Cardiac muscle cell (in vitro differentiated cells and primary cell): Measurements from ENCODE around the gene SMARCC1. TPM values are rescaled to one million over a fixed set of nuclear protein-coding genes. Genes with fewer than 3 reads are reported as not detected.
"Not testable (repeated sequence)": the region's sequence is repeated elsewhere in the genome, so short reads cannot be mapped to it uniquely, and the experiment has no call there.

Experiments
- DNase-seq, 2 donors: peaks; one replicate each; pipeline versions ENCODE4 v3.0.0 to v3.0.0-alpha.2; 2010 to 2017; ENCODE audit warnings: low read depth in 1 of 2, low spot score in 1 of 2
- H3K27ac ChIP-seq: fragments of 200-600 bp; sonication (generic); 2 replicates; pipeline ENCODE4 v1.5.1; 2016
- H3K27me3 ChIP-seq: fragments of 200-600 bp; sonication (generic); 2 replicates; pipeline ENCODE4 v1.6.0; 2016; ENCODE audit warnings: control low read depth
- H3K36me3 ChIP-seq: fragments of 200-600 bp; sonication (generic); 2 replicates; pipeline ENCODE4 v1.5.1; 2016; ENCODE audit warnings: control low read depth
- H3K4me1 ChIP-seq: fragments of 200-600 bp; sonication (generic); 2 replicates; pipeline ENCODE4 v1.8.1; 2017; ENCODE audit warnings: low read depth, mild to moderate bottlenecking, mixed run types
- H3K4me3 ChIP-seq: fragments of 200-600 bp; sonication (generic); 2 replicates; pipeline ENCODE4 v1.5.1; 2016; ENCODE audit warnings: mild to moderate bottlenecking
- H3K9me3 ChIP-seq: fragments of 200-600 bp; sonication (generic); 2 replicates; pipeline ENCODE4 v1.5.1; 2017; ENCODE audit warnings: low read depth, mild to moderate bottlenecking, control low read depth
- polyA plus RNA-seq: library from polyadenylated mRNA; unstranded; fragments of >200 nt; fragmentation: Nextera tagmentation; extraction: Ambion mirVana; gene quantifications from 2 replicates; pipeline ENCODE4 v1.2.1, GENCODE V29; 2016
- total RNA-seq: library from RNA; depleted of rRNA; stranded (reverse); fragments of >200 nt; gene quantifications from 2 replicates; pipeline ENCODE4 v1.2.3, GENCODE V29; 2016
- TF ChIP-seq, protein P1 (sequence below): IDR thresholded peaks from 2 replicates; pipeline ENCODE4 v1.5.1; 2012; ENCODE audit warnings: low read depth, mild to moderate bottlenecking, low read length

The SMARCC1 gene
- total and polyA plus RNA-seq, 2 experiments from 2014 or later, result 86.9 to 109 TPM

DNA sequence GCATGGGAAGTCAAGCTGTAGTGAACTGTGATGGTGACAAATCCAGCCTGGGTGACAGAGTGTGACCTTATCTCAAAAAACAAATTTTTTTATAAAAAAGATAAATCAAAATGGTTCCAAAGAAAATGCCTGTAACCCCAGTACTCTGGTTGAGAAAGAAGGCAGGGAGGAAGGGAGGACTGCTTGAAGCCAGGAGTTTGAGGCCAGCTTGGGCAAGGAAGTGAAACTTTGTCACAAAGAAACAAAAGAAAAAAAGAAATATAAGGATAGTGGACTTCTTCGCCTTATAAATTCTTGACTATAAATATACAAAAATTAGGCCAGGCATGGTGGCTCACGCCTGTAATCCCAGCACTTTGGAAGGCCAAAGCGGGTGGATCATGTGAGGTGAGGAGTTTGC lies 34.1 kb downstream of the SMARCC1 start:
- peaks cover 23% of the 10 kb centered on the region for H3K36me3 ChIP-seq
- H3K9me3 ChIP-seq, result no peaks in the 10 kb centered on the region
- H3K27ac ChIP-seq, result no peak overlapping the region
- H3K4me3 ChIP-seq, result no peak overlapping the region
- TF ChIP-seq, protein P1, sequence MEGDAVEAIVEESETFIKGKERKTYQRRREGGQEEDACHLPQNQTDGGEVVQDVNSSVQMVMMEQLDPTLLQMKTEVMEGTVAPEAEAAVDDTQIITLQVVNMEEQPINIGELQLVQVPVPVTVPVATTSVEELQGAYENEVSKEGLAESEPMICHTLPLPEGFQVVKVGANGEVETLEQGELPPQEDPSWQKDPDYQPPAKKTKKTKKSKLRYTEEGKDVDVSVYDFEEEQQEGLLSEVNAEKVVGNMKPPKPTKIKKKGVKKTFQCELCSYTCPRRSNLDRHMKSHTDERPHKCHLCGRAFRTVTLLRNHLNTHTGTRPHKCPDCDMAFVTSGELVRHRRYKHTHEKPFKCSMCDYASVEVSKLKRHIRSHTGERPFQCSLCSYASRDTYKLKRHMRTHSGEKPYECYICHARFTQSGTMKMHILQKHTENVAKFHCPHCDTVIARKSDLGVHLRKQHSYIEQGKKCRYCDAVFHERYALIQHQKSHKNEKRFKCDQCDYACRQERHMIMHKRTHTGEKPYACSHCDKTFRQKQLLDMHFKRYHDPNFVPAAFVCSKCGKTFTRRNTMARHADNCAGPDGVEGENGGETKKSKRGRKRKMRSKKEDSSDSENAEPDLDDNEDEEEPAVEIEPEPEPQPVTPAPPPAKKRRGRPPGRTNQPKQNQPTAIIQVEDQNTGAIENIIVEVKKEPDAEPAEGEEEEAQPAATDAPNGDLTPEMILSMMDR, result no peak
- DNase-seq, result no peak
- no peaks in the 10 kb centered on the region for H3K27me3 ChIP-seq
- no peaks in the 10 kb centered on the region for H3K4me1 ChIP-seq

DNA sequence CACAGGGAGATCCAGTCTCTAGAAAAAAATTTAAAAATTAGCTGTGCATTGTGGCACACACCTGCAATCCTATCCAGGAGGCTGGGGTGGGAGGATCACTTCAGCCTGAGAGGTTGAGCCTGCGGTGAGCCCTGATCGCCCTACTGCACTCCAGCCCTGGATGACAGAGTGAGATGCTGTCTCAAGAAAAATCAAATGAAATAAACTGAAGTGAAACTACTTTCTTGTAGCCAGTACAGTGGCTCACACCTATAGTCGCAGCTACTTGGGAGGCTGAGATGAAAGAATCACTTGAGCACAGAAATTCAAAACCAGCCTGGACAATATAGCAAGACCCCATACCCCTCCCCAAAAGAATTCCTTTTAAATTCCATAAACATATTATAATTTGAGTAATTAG lies 35.4 kb downstream of the SMARCC1 start:
- Histone ChIP-seq H3K9me3 (no peaks in the 10 kb centered on the region), H3K4me1 (no peaks in the 10 kb centered on the region), H3K36me3 (peaks cover 23% of the 10 kb centered on the region), H3K4me3 (no peak overlapping the region), H3K27ac (no peak overlapping the region), H3K27me3 (no peaks in the 10 kb centered on the region)
- no peak for DNase-seq
- TF ChIP-seq, protein P1, result no peak

DNA sequence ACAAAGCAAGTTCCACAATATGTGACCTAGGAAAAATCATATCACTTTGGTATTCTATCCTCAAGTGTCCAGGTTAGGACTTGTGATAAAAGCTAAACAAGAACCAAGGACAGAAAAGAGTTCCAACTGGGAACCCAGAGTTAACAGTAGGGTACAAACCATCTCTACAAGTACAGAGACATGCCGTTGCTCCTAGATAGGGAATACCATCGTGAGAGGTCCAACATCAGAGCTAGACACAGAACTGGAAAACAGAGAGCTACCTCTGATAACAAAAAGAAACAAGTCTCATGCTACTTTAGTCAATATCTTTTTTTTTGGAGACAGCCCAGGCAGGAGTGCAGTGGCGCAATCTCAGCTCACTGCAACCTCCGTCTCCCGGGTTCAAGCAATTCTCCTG lies 37.8 kb downstream of the SMARCC1 start:
- Histone ChIP-seq H3K36me3 (peaks cover 23% of the 10 kb centered on the region), H3K4me1 (no peaks in the 10 kb centered on the region), H3K27me3 (no peaks in the 10 kb centered on the region), H3K4me3 (no peak overlapping the region), H3K27ac (peak overlapping the region; percentile 62), H3K9me3 (no peaks in the 10 kb centered on the region)
- TF ChIP-seq, protein P1, result no peak
- no peak for DNase-seq

DNA sequence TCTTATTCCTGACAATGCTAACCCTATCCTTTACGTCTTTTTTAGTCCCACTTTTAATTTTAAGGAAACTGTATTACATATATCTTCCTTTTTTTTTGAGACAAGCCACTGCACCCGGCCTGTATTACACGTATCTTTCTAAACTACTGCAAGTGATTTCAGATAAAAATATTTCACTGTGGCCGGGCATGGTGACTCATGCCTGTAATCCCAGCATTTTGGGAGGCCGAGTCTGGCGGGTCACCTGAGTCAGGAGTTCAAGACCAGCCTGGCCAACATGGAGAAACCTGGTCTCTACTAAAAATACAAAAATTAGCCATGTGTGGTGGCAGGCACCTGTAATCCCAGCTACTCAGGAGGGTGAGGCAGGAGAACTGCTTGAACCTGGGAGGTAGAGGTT lies 38.3 kb downstream of the SMARCC1 start:
- not testable (repeated sequence) for H3K9me3 ChIP-seq, H3K27me3 ChIP-seq, H3K4me3 ChIP-seq, H3K4me1 ChIP-seq
- peak in 1 of 2 donors; percentile 19 for DNase-seq
- peak overlapping the region; percentile 62 for H3K27ac ChIP-seq
- H3K36me3 ChIP-seq, result peaks cover 23% of the 10 kb centered on the region

DNA sequence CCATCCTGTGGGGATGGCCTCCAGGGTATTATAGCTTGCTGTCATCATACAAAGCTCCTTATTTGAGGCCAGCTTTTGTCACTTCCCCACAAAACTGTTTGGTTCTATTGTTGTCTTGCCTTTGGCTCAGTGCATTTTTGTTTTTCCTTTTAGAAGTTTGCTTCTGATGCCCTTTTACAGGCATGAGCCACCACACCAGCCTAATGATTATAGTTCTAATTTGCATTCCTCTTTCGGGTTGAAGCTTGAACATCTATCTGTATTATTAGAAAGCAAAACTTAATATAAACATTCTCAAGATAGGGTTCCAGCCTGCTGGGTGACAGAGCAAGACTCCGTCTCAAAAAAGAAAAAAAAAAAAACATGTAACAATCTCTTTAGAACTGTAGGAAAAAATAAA lies 39.8 kb downstream of the SMARCC1 start:
- Histone ChIP-seq H3K4me1 (no peaks in the 10 kb centered on the region), H3K27me3 (no peaks in the 10 kb centered on the region), H3K4me3 (no peak overlapping the region), H3K27ac (no peak overlapping the region), H3K36me3 (peaks cover 29% of the 10 kb centered on the region), H3K9me3 (no peaks in the 10 kb centered on the region)
- DNase-seq, result no peak
- TF ChIP-seq, protein P1, result no peak

DNA sequence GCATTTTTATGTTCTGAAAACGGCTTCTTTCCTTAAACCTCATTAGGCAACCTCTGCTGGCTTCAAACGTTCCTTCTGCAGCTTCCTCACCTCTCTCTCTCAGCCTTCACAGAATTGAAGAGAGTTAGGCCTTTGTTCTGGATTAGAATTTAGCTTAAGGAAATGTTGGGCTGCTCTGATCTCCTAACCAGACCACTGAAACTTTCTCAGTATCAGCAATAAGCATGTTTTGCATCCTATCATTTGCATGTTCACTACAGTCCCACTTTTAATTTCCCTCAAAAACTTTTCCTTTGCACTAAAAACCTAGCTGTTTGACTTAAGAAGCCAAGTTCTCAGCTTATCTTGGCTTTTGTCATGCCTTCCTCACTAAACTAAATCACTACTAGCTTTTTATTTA lies 49.5 kb downstream of the SMARCC1 start:
- Histone ChIP-seq H3K27me3 (no peaks in the 10 kb centered on the region), H3K36me3 (peaks cover 45% of the 10 kb centered on the region), H3K4me1 (no peaks in the 10 kb centered on the region), H3K27ac (peak overlapping the region; percentile 28), H3K9me3 (no peaks in the 10 kb centered on the region), H3K4me3 (no peak overlapping the region)
- TF ChIP-seq, protein P1, result no peak
- DNase-seq, result no peak
